Type B pancreatic cell (in vitro differentiated cells): Measurements from ENCODE around the gene TPH2. TPM values are rescaled to one million over a fixed set of nuclear protein-coding genes. Genes with fewer than 3 reads are reported as not detected.
A peak's percentile ranks its signal among the peaks of the same experiment; 100 is the strongest.

Experiments used
- DNase-seq: peaks from one replicate; pipeline ENCODE4 v3.0.0; 2021; ENCODE audit warnings: mixed read lengths; ENCODE audit not compliant: unreplicated experiment; ENCODE audit errors: extremely low spot score
- H3K27ac Mint-ChIP-seq: 2 replicates; pipeline ENCODE4 v1.8.0; 2021; ENCODE audit warnings: mild to moderate bottlenecking, mixed read lengths
- H3K27me3 Mint-ChIP-seq: 2 replicates; pipeline ENCODE4 v1.8.0; 2021; ENCODE audit warnings: mixed read lengths
- H3K36me3 Mint-ChIP-seq: 2 replicates; pipeline ENCODE4 v1.8.0; 2021; ENCODE audit warnings: mixed read lengths
- H3K4me1 Mint-ChIP-seq: one replicate; pipeline ENCODE4 v1.8.0; 2021; ENCODE audit warnings: mixed read lengths; ENCODE audit not compliant: unreplicated experiment
- H3K4me3 Mint-ChIP-seq: 2 replicates; pipeline ENCODE4 v1.8.0; 2021; ENCODE audit warnings: mild to moderate bottlenecking, mixed read lengths
- H3K9me3 Mint-ChIP-seq: 2 replicates; pipeline ENCODE4 v1.8.0; 2021; ENCODE audit warnings: mixed read lengths
- CTCF ChIP-seq: fragments of 200-600 bp; sonication (generic); conservative IDR thresholded peaks from 2 replicates; pipeline ENCODE4 v1.5.0; 2021; ENCODE audit warnings: antibody characterized with exemption, mild to moderate bottlenecking
- total RNA-seq: library from RNA; stranded (reverse); gene quantifications from 2 replicates; pipeline ENCODE4 v1.2.1, GENCODE V29; 2021; ENCODE audit warnings: low replicate concordance

The TPH2 gene
- total RNA-seq, 1 donor from 2014 or later = not detected

DNA sequence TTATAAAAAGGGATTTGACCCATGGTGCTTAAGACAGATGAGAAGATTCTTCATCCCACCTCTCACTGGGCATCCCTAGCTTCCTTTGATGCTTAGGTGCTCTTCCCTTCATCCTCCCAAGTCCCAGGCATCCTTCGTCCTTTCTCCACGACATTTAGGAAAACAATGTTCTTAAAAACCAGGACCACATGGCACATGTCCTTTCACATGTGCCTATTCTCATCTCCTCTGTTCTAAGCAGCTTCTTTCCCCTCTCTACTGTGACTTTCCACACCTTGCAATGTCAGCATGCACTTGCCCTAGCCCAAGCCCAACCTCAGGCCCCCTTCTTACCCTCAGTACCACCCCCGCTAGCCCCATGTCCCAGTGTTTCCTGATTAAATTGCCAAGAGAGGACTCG lies 12.2 kb downstream of the TPH2 start:
- peaks cover 25% of the 10 kb centered on the region for H3K4me1 Mint-ChIP-seq

DNA sequence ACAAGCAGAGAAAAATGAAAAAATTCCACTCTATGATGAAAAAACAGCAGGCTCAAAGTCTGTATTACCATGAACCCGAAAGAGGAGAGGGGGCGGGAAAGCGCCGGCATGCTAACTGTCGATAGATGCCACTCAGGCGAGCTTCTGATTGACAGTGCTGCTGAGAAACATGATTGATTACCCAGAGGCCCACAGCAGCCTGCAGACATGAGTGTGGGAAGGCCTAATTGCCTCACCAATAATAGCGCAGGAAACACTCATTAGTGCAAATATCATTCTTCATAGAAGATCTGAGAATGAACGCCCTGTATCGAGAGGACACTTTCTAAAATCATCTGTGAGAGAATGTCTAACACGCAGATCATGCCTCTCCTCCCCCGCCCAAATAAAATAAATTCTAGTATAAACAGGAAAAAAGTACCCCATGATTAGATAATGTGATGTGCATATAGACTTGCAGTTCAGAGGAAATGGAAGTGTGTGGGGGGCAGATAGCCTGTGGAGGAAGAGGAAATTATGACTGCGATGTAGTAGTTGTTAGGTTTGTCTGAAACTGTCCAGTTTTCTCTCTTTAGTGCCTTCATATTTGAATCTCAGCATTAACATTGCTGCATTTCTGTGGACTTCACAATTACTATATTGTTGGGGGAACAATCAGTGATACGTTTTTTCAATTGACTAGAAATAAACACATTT lies 15.6 kb downstream of the TPH2 start:
- no peaks in the 10 kb centered on the region for H3K36me3 Mint-ChIP-seq
- peak overlapping the region; percentile 15 for H3K4me3 Mint-ChIP-seq
- peaks cover 21% of the 10 kb centered on the region for H3K4me1 Mint-ChIP-seq
- H3K27me3 Mint-ChIP-seq = peaks cover 17% of the 10 kb centered on the region
- no peak for TF ChIP-seq CTCF
- DNase-seq = no peak
- no peak overlapping the region for H3K27ac Mint-ChIP-seq
- no peaks in the 10 kb centered on the region for H3K9me3 Mint-ChIP-seq

More for the DNA sequence above, 12.2 kb downstream of the TPH2 start:
- no peaks in the 10 kb centered on the region for H3K36me3 Mint-ChIP-seq
- no peak overlapping the region for H3K27ac Mint-ChIP-seq
- H3K27me3 Mint-ChIP-seq = peaks cover 23% of the 10 kb centered on the region
- no peak for DNase-seq
- no peak for TF ChIP-seq CTCF
- no peaks in the 10 kb centered on the region for H3K9me3 Mint-ChIP-seq
- H3K4me3 Mint-ChIP-seq = no peak overlapping the region

DNA sequence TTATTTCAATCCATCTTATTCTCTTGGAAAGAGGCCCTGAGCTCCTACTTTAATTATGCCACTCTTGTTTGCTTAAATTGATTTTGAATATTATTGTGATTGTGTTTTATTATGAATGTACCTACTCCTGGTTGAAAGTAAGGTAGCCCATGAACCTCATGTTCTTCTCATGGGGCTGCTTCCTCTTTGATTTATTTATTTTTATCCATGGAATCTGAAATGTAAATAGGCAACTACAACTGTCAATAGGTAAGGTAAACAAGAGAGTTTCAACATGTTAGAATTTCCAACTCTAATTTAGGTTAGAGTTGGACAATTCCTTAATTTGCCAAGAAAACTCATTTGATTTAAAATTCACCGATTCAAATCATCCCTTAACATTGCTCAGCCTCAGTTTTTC lies 16.2 kb downstream of the TPH2 start:
- Mint-ChIP-seq H3K27me3 (peaks cover 13% of the 10 kb centered on the region), H3K27ac (no peak overlapping the region), H3K4me1 (peaks cover 24% of the 10 kb centered on the region), H3K4me3 (no peak overlapping the region), H3K9me3 (no peaks in the 10 kb centered on the region), H3K36me3 (no peaks in the 10 kb centered on the region)
- DNase-seq = no peak
- no peak for TF ChIP-seq CTCF

DNA sequence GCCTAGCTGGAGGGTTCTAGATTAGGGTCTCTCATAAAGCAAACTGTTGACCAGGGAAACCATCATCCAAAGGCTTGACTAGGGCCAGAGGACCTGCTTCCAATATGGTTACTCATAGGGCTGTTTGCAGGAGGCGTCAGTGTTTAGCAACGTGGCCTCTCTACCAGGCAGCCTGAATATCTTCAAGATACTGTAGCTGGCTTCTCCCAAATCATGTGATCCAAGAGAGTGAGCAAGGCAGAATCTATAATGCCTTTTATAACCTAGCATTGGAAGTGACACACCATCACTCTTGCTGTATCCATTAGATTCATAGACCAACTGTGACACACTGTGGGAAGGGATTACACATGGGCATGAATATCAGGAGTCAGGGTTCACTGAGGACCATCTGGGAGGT lies 17.3 kb downstream of the TPH2 start:
- peaks cover 16% of the 10 kb centered on the region for H3K4me1 Mint-ChIP-seq
- no peak for TF ChIP-seq CTCF
- peaks cover 3% of the 10 kb centered on the region for H3K27me3 Mint-ChIP-seq
- no peaks in the 10 kb centered on the region for H3K9me3 Mint-ChIP-seq
- H3K4me3 Mint-ChIP-seq = no peak overlapping the region
- H3K27ac Mint-ChIP-seq = no peak overlapping the region
- no peaks in the 10 kb centered on the region for H3K36me3 Mint-ChIP-seq
- no peak for DNase-seq

DNA sequence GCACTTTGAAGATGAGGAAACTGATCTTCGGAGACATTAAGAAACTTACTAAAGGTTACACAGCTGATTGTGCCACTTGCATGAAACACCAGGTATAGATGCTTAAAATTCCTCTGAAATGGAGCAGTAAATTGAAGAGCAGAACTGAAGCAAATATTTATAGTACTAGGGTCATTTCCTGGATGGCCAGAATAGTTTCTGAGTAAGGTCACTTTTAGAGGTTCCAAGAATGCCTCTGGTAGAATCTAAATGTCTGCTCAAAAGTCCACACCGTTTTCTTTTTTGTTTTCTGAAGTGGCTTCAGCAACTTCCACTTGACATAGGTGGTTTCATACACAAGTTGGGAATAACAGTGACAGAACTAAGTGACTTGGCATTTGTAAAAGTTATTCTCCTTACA lies 19.4 kb downstream of the TPH2 start:
- TF ChIP-seq CTCF = no peak

More for the DNA sequence above, 19.4 kb downstream of the TPH2 start:
- Mint-ChIP-seq H3K9me3 (no peaks in the 10 kb centered on the region), H3K27me3 (peaks cover 3% of the 10 kb centered on the region), H3K4me1 (peaks cover 16% of the 10 kb centered on the region), H3K4me3 (no peak overlapping the region), H3K27ac (no peak overlapping the region), H3K36me3 (no peaks in the 10 kb centered on the region)
- no peak for DNase-seq
